KMS-11 (cell line): Measurements from ENCODE around the gene SFN.

Experiments
- H2AFZ ChIP-seq: fragments of 200-600 bp; sonication (generic); 2 replicates; pipeline ENCODE4 v1.6.1; 2016; ENCODE audit warnings: antibody characterized with exemption, mixed run types, low read depth
- H3K27ac ChIP-seq: fragments of 200-600 bp; sonication (generic); 2 replicates; pipeline ENCODE4 v1.6.1; 2016; ENCODE audit warnings: mild to moderate bottlenecking, mixed run types
- H3K27me3 ChIP-seq: fragments of 200-600 bp; sonication (generic); 2 replicates; pipeline ENCODE4 v1.6.1; 2017; ENCODE audit warnings: mild to moderate bottlenecking, low read depth, mixed run types, moderate library complexity; ENCODE audit not compliant: insufficient read depth
- H3K36me3 ChIP-seq: fragments of 200-600 bp; sonication (generic); 2 replicates; pipeline ENCODE4 v1.6.1; 2017; ENCODE audit warnings: mild to moderate bottlenecking, mixed run types; ENCODE audit not compliant: insufficient read depth
- H3K4me1 ChIP-seq: fragments of 200-600 bp; sonication (generic); 2 replicates; pipeline ENCODE4 v1.6.1; 2016; ENCODE audit warnings: mild to moderate bottlenecking, low read depth, mixed run types; ENCODE audit not compliant: poor library complexity, severe bottlenecking
- H3K4me2 ChIP-seq: fragments of 200-600 bp; sonication (generic); 2 replicates; pipeline ENCODE4 v1.7.0; 2016; ENCODE audit warnings: mild to moderate bottlenecking, mixed run types
- H3K4me3 ChIP-seq: fragments of 200-600 bp; sonication (generic); IDR thresholded peaks from 2 replicates; pipeline ENCODE4 v1.6.1; 2017; ENCODE audit warnings: low read depth, low read length, mixed read lengths; ENCODE audit not compliant: insufficient read depth
- H3K79me2 ChIP-seq: fragments of 200-600 bp; sonication (generic); 2 replicates; pipeline ENCODE4 v1.6.1; 2016; ENCODE audit warnings: low read depth, mixed run types; ENCODE audit not compliant: insufficient read depth
- H3K9ac ChIP-seq: fragments of 200-600 bp; sonication (generic); 2 replicates; pipeline ENCODE4 v1.6.1; 2016; ENCODE audit warnings: mild to moderate bottlenecking, mixed run types
- H4K20me1 ChIP-seq: fragments of 200-600 bp; sonication (generic); 2 replicates; pipeline ENCODE4 v1.6.1; 2016; ENCODE audit warnings: mild to moderate bottlenecking, mixed run types; ENCODE audit not compliant: insufficient read depth
- TF ChIP-seq, protein P1 (sequence below): fragments of 200-600 bp; sonication (generic); conservative IDR thresholded peaks from 2 replicates; pipeline ENCODE4 v1.6.1; 2017; ENCODE audit warnings: low read depth, mild to moderate bottlenecking, antibody characterized with exemption, low read length, moderate library complexity, mixed read lengths

SFN gene

DNA sequence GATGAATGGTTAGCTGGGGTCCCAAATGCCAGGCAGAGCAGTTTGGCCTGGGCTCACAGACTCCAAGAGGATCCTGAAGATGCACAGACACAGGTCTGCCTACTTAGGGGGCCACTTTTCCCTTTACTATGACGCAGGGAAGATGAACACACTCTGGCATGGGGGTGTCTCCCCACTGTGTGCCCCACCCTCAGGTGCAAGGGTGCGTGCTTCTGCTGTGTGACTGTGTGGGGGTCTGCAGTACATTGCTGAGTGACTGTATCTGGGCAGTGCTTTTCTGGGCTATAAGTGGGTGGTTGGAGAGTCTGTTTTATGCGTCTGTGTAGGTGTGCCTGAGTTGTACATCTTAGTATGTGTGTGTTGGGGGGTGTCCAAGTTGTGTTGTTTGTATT is 47.0 kb downstream of the SFN start:
- Histone ChIP-seq H4K20me1 (no peaks in the 10 kb centered on the region), H3K9ac (no peak overlapping the region), H3K36me3 (no peaks in the 10 kb centered on the region), H3K4me1 (no peaks in the 10 kb centered on the region), H3K4me2 (no peak overlapping the region), H3K27ac (no peak overlapping the region), H2AFZ (no peak overlapping the region), H3K79me2 (no peaks in the 10 kb centered on the region), H3K27me3 (no peaks in the 10 kb centered on the region), H3K4me3 (no peak overlapping the region)
- TF ChIP-seq, protein P1, sequence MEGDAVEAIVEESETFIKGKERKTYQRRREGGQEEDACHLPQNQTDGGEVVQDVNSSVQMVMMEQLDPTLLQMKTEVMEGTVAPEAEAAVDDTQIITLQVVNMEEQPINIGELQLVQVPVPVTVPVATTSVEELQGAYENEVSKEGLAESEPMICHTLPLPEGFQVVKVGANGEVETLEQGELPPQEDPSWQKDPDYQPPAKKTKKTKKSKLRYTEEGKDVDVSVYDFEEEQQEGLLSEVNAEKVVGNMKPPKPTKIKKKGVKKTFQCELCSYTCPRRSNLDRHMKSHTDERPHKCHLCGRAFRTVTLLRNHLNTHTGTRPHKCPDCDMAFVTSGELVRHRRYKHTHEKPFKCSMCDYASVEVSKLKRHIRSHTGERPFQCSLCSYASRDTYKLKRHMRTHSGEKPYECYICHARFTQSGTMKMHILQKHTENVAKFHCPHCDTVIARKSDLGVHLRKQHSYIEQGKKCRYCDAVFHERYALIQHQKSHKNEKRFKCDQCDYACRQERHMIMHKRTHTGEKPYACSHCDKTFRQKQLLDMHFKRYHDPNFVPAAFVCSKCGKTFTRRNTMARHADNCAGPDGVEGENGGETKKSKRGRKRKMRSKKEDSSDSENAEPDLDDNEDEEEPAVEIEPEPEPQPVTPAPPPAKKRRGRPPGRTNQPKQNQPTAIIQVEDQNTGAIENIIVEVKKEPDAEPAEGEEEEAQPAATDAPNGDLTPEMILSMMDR: no peak

DNA sequence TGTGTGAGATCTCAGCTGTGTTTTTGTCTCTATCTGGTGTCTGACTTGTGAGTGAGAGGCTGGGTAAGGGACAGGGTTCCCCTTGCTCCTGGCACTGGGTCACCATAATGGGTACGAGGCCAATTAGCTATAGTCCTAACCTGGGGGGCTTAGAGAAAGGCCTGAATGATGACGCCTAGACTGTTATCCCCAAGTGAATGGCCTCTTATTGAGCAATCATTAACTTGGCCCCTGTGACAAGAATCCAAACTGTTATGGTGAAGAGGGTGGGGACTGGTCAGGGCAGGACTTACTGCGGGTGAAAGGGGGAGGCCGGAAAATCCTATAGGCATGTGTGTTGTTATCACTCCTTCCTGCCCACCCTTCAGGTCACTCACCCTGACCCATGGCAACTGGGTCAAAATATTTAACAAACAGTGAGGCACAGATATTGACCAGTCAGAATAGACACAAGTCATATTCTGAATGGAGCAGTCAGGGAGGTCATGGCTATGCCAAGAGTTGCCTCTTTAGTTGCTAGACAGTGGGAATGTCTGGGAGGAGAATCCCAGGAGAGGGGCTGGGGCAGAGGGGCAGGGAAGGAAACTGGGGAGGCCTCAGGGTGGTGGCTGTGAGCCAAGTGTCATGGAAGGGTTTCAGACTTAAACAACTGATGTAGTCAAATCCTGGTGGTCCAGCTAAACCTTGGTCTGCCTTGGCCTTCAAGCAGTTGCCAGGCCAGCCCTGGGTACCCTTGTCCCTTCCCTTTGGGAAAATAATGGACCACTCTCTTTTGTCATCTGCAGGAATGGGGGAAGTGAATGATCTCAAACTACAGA is 47.6 kb downstream of the SFN start:
- Histone ChIP-seq H3K27me3 (no peaks in the 10 kb centered on the region), H3K9ac (no peak overlapping the region), H3K27ac (no peak overlapping the region), H3K79me2 (no peaks in the 10 kb centered on the region), H4K20me1 (no peaks in the 10 kb centered on the region), H3K4me2 (no peak overlapping the region), H3K4me3 (no peak overlapping the region), H3K36me3 (no peaks in the 10 kb centered on the region), H3K4me1 (no peaks in the 10 kb centered on the region), H2AFZ (no peak overlapping the region)
- TF ChIP-seq, protein P1: no peak

DNA sequence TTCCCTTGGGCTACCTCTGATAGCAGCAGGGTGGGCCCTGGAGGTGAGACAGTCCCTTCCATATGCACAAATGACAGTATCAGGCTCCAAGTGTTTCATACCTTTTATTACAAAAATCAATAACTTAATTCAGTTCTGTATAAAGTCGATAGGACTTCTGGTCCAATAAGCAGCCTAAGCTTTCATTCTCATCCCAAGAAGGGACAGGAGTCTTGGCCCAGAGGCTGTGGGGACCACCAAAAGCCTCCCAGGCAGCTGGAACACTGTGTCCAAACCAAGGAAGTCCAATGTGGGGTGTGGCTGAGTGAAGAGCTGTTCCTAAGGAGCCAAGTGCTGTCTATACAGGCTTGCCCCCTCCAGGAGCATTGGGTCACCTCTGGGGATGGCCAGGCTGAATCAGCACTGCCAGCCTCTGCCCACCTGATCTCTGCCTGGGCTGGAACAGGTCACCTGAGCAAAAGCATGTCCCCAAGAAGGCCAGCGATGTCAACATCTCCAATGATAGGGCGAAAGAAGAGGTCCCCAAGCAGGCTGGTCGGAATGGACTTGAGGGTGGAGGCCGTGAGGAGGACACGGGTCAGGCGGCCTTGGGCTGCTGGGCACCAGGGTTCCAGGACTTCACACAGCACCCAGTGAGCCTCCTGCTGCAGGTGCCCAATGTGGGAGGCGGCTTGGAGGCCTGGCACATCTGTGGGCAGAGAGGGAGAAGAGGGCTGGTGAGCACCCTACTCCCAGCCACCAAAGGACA is 48.6 kb downstream of the SFN start:
- Histone ChIP-seq H3K9ac (no peak overlapping the region), H3K4me2 (no peak overlapping the region), H3K36me3 (no peaks in the 10 kb centered on the region), H3K4me3 (no peak overlapping the region), H3K4me1 (no peaks in the 10 kb centered on the region), H4K20me1 (no peaks in the 10 kb centered on the region), H3K79me2 (no peaks in the 10 kb centered on the region), H3K27me3 (no peaks in the 10 kb centered on the region), H3K27ac (no peak overlapping the region), H2AFZ (no peak overlapping the region)
- TF ChIP-seq, protein P1: no peak

DNA sequence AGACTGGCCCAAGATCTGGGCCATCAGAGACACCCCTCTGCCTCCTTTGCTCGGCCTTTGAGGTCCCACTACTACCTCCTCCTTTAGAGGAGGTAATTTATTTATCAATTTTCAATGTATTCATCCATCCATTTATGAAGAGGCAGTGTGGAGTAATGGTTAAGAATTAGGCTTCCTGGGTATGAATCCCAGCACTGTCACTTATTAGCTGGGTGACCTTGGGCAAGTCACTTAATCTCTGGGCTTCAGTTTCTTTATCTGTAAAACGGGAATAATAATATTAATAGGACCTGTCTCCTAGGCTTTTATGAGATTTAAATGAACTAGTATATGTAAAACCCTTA is 49.2 kb downstream of the SFN start:
- Histone ChIP-seq H3K4me3 (no peak overlapping the region), H3K9ac (no peak overlapping the region), H3K27ac (no peak overlapping the region)

More for the DNA sequence above, 49.2 kb downstream of the SFN start:
- Histone ChIP-seq H3K4me2 (no peak overlapping the region), H3K4me1 (no peaks in the 10 kb centered on the region), H3K27me3 (no peaks in the 10 kb centered on the region), H2AFZ (no peak overlapping the region), H4K20me1 (no peaks in the 10 kb centered on the region), H3K36me3 (no peaks in the 10 kb centered on the region), H3K79me2 (no peaks in the 10 kb centered on the region)
- TF ChIP-seq, protein P1: no peak
